ENCODE measurements around the gene KYAT1.
"Not testable (repeated sequence)": the region's sequence is repeated elsewhere in the genome, so short reads cannot be mapped to it uniquely, and the experiment has no call there.

KYAT1 gene

DNA sequence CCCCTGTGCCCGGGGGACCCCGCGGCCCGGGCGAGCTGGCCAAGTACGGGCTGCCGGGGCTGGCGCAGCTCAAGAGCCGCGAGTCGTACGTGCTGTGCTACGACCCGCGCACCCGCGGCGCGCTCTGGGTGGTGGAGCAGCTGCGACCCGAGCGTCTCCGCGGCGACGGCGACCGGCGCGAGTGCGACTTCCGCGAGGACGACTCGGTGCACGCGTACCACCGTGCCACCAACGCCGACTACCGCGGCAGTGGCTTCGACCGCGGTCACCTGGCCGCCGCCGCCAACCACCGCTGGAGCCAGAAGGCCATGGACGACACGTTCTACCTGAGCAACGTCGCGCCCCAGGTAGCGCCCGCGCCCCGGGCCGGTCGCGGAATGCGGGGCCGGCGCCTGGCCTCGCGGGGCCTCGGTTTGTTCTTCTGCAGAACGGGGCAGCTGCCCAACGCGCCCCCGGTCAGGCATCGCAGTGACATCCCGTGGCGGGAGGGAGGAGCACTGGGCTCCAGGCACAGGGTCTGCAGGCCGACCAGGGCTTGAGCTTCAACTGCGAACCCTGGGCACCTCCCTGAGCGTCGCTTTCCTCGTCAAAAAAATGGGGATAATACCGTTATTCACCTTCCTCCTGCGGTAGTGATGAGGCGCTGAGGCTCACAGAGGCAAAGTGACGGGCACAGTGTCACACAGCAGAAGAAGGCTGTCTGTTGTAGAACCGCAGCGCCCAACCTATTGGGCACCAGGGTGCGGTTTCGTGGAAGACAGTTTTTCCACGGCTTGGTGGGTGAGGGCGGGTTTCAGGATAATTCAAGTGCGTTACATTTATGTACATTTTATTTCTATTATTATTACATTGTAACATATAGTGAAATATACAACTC lies 62.7 kb downstream of the KYAT1 start:
- DNase-seq (ENCODE audit: low read depth in 2 of 2) = peak in 1 of 2 donors; percentile 29

DNA sequence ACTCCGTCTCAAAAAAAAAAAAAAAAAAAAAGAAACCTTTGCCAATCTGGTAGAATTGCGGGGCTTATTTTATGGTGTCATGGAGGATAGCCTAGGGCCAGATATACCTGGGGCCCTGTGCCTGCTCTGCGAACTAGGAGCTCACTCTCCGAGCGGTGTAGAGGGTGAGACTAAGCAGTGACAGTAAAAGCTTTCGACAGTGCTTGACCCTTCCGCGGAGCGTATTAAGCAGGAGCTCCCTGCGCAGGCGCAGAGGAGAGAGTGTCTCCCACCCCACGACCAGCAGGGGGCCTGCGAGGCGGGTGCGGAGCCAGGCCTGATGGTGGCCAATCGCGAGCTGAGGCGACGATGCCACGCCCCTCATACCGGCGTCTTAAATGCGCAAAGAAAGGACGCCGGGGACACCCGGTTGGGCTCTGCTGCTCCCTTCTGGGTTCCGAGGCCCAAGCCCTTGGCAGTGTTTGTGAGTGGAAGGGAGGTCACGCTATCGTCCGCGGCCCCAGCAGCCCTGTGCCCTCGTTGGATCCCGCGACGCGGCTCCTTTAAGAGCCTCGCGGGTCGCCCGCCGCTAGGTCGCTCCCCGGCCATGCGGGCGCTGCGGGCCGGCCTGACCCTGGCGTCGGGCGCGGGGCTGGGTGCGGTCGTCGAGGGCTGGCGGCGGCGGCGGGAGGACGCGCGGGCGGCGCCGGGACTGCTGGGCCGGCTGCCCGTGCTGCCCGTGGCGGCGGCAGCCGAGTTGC lies 63.5 kb downstream of the KYAT1 start, which contains the start of gene ENDOG:
Gene ENDOG (plus strand): TSS at position 402 of the 740 bp plus-strand sequence. CDS start 185 bp downstream, at position 587.
- DNase-seq (ENCODE audit: low read depth in 2 of 2) = peak; percentile 96 to 98

DNA sequence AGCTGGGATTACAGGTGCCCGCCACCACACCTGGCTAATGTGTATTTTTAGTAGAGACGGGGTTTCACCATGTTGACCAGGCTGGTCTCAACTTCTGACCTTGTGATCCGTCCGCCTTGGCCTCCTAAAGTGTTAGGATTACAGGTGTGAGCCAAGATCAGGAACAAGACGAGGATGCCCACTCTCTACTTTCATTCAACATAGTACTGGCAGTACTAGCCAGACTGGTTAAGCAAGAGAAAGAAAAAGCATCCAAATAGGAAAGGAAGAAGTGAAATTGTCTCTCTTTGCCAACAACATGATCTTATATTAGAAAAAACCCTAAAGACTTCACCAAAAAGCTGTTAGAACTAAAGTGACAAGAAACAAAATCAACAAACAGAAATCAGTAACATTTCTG lies 70.9 kb downstream of the KYAT1 start:
- DNase-seq (ENCODE audit: low read depth in 2 of 2) = no peak

DNA sequence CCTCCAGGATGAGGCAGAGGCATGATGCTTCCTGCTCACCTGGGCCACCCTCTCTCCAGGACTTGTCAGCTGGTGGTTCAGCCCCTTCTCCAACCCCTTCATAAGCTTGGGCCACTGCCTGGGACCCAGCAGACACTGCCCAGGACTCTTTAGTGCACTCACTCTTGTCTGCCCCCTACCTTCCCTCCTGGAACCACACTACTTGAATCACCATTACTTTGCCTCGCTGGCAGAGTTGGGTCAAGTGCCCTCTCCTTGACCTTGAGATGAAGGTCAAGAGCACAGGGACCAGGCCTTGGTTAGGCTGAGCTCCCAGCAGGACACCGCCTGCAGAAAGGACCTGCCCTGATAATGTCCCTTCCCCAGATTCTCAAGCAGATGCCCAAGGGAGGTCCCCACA lies 71.9 kb downstream of the KYAT1 start:
- DNase-seq (ENCODE audit: low read depth in 2 of 2) = no peak

DNA sequence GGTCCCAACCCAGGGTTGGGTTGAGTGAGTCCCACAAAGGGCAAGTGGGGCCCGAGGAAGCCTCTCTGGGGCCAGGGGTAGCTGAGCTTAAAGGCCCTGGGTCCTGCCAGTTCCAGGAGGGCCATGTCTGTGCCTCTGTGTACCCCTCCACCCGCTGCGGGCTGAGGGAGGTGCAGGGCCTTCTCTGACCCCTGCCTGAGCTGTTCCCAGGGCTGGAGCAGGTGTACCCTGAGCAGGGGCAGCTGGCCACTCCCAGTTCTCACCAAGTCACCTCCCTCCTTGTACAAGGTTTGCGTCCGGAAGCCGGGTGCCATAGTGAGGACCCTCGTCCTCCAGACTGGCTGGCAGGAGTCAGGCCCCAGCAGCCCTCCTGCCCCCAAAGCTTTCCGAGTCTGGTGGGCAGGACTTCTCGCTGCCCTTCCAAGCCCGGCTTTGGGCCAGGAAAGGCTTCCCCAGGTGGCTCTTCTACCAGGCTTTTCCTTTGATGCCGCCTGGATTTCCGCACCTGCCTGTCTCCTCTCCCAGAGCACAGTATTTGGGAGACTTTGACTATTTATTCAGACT lies 72.6 kb downstream of the KYAT1 start:
- DNase-seq (ENCODE audit: low read depth in 2 of 2) = no peak

DNA sequence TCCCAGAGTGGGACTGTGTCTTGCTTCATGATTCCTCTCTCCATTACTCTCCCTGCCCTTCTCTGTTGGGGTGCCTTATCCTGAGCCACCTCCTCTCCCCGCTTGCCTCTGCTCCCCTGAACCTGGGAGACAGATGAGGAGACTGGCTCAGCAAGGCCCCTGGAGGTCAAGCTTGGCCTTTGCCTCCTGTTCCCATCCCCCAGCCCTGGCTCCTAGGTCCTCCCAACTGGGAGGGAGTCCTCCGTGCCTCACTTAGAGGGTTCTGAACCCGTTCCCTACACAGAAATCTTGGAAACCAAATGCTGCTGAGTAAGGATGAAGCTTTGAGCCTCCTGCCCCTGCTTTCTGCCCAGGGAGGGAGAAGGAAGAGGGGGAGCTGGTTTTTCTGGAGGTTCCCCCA lies 73.2 kb downstream of the KYAT1 start:
- no peak for DNase-seq (ENCODE audit: low read depth in 2 of 2)

DNA sequence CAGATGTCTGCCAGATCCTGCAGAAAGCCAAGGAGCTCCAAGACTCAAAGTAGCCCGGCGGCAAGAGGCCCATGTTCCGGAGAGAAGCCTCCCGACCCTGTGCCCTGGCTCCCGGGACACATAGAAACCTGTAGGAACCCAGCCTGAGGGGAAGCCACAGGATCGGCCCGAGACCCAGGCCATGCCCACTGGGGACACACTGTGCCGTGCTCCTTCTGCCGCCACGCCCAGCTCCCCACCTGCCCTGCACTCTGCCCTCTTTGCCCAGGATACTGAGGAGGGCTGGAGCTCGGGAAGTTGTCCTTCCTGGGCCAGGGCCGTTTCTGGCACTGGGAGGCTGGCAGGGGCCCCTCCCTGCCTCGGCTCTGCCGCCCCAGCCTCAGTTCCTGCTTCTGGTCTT lies 73.9 kb downstream of the KYAT1 start:
- no peak for DNase-seq (ENCODE audit: low read depth in 2 of 2)

DNA sequence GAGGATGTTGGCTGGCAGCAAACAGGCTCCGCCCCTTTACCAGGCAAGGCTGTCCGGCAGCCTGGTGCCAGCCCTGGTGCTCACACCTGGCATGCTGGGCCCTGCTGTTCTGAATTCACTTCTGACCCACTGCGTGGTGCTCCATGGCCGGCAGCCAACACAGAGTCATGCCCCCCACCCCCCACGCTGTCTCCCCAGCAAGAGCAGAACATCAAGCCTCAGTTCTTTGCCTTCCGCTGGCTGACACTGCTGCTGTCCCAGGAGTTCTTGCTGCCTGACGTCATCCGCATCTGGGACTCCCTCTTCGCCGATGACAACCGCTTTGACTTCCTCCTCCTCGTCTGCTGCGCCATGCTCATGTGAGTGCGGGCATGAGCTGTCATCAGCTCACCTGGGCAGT lies 76.1 kb downstream of the KYAT1 start:
- DNase-seq (ENCODE audit: low read depth in 2 of 2) = no peak

DNA sequence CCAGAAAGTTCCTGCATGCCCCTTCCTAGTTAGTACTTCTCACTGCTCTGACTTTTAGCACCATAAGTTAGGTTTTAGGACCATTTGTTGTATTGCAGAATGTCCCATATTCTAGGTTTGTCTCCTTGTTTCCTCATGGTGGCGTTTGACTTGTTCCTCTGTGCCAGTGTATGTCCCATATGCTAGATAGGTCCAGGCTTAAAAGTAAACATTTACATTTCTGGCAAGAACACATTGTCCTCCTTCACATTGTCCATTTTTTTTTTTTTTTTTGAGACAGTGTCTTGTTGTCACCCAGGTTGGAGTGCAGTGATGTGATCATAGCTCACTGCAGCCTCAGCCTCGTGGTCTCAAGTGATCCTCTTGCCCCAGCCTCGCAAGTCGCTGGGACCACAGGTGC lies 79.3 kb downstream of the KYAT1 start:
- no peak for DNase-seq (ENCODE audit: low read depth in 2 of 2)

DNA sequence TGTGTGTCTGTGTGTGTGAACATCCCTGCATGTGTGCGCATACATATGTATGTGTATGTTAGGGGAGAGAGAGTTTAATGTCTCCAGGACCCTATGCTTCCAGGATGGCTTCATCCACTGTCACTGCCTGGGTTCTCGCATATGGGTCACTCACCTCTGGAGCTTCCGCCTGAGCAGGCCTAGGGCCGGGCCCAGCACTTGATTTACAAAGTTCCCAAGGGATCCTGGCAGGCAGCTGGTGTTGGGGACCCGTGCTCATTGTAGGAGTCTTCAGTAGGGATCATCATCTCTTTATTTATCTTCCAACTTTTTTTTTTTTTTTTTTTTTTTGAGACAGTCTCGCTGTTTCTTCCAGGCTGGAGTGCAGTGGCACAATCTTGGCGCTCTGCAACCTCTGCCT lies 81.7 kb downstream of the KYAT1 start:
- DNase-seq (ENCODE audit: low read depth in 2 of 2) = no peak

DNA sequence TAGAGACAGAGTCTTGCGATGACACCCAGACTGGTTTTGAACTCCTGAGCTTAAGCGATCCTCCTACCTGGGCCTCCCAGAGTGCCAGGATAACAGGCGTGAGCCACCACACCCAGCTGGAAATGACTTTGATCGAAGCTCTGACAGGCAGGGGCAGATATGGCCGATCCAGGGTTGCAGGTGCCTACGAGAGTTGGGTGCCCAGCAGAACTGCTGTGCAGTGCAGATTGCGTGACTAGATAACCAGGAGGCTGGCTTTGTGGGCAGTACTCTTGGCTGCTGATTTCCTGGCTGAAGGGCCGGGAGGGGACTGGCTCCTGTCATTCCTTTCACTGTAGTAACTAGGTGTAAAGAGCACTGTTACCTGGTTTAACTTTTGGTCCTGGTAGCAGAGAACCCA lies 82.9 kb downstream of the KYAT1 start:
- DNase-seq (ENCODE audit: low read depth in 2 of 2) = no peak

DNA sequence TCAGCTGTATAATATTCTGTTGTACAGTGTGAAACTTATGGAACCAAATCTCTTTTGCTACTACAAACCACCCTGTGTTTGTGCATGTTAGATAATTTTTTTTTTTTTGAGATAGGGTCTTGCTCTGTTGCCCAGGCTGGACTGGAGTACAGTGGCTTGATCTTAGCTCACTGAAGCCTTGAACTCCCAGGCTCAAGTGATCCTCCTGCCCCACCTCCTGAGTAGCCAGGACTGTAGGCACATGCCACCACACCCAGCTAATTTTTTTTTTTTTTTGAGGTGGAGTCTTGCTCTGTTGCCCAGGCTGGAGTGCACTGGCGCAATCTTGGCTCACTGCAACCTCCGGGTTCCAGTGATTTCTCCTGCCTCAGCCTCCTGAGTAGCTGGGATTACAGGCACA lies 86.8 kb downstream of the KYAT1 start:
- DNase-seq (ENCODE audit: low read depth in 2 of 2) = not testable (repeated sequence)

DNA sequence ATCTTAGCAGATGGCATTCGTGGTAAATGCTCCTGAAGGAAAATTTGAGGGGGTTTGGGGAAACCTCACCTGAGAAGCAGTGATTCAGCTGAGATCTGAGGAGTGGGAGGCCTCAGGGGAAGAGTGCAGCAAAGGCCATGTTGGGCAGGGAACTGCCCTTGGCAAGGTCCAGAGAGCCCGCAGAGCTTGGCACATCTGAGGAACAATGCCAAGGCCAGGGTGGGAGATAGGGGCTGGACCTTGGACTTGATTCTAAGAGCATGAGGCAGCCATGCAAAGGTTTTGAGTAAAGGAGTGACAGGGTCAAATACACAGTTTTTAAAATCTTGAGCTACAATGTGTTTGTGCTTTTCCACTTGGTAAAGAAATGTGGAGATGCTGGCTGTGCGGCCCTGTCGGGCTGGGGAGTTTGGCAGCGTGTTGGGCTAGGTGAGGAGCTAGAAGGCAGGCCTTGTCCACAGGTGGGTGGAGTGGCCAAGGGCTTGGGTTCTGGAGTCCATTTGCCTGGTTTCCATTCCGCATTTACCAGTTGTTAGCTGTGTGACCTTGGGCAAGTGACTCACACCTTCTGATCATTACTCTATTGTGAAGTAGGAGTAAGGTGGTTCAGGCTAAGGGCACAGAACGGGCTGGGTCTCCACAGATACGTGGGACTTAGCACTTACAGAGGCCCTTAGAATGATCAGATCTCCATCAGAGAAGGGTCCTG lies 88.6 kb downstream of the KYAT1 start:
- no peak for DNase-seq (ENCODE audit: low read depth in 2 of 2)

DNA sequence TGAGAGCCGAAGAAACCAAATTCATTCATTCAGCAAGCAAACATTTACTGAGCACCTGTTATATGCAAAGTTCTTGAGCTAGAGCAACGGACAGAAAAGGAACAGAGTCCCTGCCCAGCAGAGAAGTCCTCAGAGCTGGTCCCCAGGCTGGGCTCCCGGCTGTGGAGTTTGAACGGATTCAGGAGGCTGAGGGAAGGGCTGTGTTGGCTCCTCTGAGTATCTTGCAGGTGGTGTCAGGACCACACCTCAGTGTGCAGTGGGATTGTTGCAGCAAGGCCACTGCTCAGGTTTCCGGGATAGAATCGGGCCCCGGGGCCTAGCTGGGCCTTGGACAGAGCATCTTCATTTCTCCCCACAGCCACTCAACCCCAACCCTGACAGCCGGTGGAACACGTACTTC lies 89.6 kb downstream of the KYAT1 start:
- no peak for DNase-seq (ENCODE audit: low read depth in 2 of 2)

DNA sequence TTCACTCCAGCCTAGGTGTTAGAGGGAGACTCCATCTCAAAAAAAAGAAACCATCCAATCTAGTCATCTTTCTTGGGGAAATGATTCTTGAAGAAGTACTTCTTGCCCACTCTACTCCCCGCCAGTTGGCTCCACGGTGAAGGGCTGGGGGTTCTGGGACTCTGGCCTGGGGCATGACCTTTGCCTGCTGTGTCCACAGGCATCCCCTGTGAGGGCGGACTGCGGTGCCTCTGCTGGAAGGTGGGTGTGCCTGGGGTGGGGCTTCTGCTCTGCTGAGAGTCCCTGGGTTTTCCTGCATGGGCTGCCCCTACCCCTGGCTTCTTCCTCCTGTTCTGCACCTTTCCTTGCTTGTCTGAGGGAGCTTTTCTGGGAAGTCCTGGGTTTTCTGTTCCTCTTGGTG lies 91.2 kb downstream of the KYAT1 start:
- no peak for DNase-seq (ENCODE audit: low read depth in 2 of 2)

DNA sequence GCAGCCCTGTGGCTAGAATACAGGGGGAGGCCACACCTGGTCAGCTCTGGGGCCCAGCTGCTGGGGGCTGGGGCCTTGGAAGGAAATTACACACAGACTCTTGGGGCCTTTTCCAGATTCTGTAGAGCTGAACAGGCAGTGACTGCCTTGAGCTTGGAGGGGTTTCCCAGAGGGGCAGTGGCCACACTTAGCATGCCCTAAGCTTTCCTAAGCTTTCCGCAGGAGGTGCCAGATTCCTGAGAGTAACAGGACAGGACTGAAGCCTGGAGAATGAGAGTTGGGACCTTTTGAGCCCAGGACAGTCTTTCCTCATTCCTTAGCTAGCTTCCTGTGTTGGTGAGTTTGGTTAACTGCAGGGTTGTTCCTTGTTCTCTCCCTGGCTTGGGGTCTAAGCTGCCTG lies 93.3 kb downstream of the KYAT1 start:
- no peak for DNase-seq (ENCODE audit: low read depth in 2 of 2)

DNA sequence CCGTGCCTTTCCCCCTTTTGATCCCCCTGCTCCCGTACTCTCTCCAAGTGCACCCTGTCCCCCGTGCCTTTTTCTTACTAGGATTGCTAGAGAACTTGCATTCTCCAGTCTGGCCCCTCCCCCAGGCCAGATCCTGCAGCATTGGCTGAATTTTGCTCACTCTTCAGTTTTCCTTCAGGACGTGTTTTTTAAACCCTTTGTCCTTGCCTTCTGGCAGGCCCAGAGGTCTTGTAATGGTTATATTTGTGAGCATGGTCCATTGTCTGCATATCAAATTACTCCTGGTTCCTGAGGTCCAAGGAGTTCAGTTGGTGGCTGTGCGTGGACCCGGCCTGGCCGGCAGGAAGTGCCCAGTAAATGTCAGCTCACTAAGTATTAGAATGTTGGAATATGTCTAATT lies 94.1 kb downstream of the KYAT1 start:
- no peak for DNase-seq (ENCODE audit: low read depth in 2 of 2)

DNA sequence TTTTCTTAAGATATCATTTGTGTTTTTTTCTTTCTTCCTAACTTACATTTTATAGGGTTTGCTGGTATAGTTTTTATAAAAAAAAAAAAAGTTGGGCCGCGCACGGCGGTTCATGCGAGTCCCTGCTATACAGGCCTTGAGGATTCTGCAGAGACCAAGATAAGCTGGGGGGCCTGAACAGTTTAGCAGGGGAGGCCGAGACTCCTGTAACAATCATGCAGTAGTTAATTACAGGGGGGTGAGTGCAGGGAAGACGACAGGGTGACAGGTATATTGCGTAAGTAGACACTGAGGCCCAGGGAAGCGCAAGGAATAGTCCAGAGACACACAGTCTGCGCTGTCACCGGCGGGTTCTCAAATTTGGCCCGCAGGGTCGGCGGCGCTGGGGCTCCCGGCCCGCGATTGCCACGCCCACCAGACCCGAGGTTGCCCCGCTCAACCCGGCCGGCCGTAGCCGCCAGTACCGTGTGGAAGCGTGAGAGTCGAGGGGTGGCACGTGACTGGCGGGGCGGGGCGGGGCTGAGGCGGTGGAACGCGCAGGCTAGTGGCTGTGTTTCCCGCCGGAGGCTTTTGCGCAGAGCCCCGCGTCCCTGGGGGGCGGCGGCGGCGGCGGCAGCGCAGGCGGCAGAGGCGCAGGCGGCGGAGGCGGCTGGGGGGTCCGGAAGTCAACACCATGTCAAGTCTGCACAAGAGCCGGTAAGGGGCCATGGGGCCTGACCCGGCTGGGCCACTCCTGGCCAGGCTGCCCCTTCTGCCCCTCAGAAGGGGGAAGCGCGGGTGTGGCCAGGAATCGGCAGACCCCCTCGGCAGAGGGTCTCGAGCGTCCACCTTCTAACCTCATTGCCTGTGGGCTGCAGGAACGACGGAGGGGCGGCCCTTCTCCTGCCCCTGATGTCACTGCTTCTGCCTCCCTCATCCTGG lies 94.8 kb downstream of the KYAT1 start, which contains the start of gene TBC1D13:
Gene TBC1D13 (plus strand): TSS at position 573 of the 921 bp plus-strand sequence. CDS start 101 bp downstream, at position 674.
- DNase-seq (ENCODE audit: low read depth in 2 of 2) = peak; percentile 81 to 86

DNA sequence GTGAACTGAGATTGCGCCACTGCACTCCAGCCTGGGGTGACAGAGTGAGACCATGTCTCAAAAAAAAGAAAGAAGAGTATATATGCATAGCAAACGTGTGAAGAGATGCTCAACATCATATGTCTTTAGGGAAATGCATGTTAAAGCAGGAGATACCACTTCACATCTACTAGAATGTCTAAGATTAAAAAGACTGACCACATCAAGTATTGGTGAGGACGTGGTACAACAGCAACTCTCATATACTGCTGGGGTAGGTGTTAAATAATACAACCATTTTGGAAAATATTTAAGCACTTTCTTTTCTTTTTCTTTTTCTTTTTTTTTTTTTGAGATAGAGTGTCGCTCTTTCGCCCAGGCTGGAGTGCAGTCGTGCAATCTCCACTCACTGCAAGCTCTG lies 96.3 kb downstream of the KYAT1 start:
- DNase-seq (ENCODE audit: low read depth in 2 of 2) = no peak
